GM10248 (cell line): ENCODE measurements around the gene TBC1D24.

Source experiments
- CTCF ChIA-PET: fragments of 300-600 bp; sonication (Branson Sonifier 250); formaldehyde crosslinking; extraction: SDS; loops from one replicate; lab custom pipeline; 2021; ENCODE audit warnings: antibody characterized with exemption; lab: Yijun Ruan, JAX
- POLR2A ChIA-PET: fragments of 350-650 bp; sonication (Branson Sonifier 250); formaldehyde crosslinking; extraction: SDS; loops from one replicate; lab custom pipeline; 2020; ENCODE audit warnings: antibody characterized with exemption; lab: Yijun Ruan, JAX
- DNase-seq: peaks from one replicate; pipeline ENCODE4 v3.0.0; 2012; ENCODE audit errors: extremely low spot score
- TF ChIP-seq, protein P1 (sequence below): IDR thresholded peaks from 2 replicates; pipeline ENCODE4 v1.5.1; 2012; ENCODE audit warnings: mild to moderate bottlenecking, low read depth; ENCODE audit errors: extremely low read depth, missing control alignments, control extremely low read depth

TBC1D24 gene

DNA sequence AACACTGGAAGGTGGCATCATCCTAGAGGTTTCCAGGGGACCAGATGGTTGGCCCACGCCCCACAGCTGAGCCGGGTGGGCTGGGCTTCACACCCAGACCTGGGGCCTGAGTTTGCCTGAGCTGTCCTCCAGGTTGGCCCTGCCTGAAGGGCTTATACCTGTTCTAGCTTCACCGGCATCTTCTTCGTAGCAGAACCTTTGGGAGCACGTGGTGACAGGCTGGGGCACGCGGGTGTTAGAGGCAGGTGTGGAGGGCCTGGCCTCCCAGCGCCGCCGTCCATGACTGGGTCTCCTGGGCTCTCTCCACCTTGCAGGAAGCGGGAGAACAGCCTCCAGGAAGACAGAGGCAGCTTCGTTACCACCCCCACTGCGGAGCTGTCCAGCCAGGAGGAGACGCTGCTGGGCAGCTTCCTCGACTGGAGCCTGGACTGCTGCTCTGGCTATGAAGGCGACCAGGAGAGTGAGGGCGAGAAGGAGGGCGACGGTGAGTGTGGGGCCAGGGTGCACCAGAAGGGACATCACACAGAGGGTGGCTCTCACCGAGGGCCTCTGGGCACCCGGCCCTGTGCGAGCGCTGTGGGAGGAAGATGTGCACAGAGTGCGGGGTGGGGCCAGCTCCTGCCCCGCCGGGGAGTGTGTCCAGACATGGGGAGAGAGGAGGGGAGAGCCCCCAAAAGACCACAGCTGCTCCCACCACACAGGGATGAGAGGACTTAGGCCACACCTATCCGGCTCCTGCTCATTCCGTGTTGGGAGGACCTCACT lies 19.7 kb upstream of the TBC1D24 start:
- no peak for DNase-seq
- ChIA-PET CTCF (interaction anchor here (1.2 to 3.1 kb wide), 3 partner anchors 9 to 26 kb away, joined by 3 to 11 read pairs (median 4); partner anchors contain the start of gene CCNF), POLR2A (no interaction called here)
- TF ChIP-seq, protein P1, sequence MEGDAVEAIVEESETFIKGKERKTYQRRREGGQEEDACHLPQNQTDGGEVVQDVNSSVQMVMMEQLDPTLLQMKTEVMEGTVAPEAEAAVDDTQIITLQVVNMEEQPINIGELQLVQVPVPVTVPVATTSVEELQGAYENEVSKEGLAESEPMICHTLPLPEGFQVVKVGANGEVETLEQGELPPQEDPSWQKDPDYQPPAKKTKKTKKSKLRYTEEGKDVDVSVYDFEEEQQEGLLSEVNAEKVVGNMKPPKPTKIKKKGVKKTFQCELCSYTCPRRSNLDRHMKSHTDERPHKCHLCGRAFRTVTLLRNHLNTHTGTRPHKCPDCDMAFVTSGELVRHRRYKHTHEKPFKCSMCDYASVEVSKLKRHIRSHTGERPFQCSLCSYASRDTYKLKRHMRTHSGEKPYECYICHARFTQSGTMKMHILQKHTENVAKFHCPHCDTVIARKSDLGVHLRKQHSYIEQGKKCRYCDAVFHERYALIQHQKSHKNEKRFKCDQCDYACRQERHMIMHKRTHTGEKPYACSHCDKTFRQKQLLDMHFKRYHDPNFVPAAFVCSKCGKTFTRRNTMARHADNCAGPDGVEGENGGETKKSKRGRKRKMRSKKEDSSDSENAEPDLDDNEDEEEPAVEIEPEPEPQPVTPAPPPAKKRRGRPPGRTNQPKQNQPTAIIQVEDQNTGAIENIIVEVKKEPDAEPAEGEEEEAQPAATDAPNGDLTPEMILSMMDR: no peak

- ChIA-PET POLR2A (no interaction called here), CTCF (interaction anchor here (1.3 to 3.1 kb wide), 2 partner anchors 12 to 27 kb away, joined by 3 to 11 read pairs; partner anchors contain the start of gene CCNF)
- TF ChIP-seq, protein P1: no peak
- DNase-seq: no peak
Observed at GRCh38 chr16:2456551-2457153, 18.3 kb upstream of the TBC1D24 start.

DNA sequence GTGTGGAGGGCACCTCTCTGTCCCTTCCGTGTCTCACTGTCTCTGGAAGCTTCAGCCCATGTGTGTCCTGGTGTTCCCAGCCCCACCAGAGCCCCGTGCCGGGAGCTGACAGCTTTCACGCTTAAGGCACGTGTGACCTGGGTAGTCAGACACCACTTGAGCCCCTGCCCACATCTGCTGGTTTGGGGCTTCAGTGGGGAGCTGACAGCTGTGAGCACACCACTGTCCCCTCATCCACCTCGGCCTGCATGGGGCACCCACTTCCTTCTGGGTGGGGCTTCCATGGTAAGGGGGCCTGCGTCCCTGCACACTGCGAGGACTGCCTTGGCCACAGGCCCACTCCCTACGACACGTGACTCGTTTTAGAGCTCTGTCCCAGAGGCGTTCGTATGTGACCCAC lies 17.7 kb upstream of the TBC1D24 start:
- CTCF ChIA-PET: interaction anchor here (1.3 to 3.2 kb wide), 3 partner anchors 11 to 28 kb away, joined by 3 to 11 read pairs (median 11); partner anchors contain the start of genes CCNF and NTN3
- no peak for DNase-seq
- POLR2A ChIA-PET: no interaction called here
- TF ChIP-seq, protein P1: no peak

DNA sequence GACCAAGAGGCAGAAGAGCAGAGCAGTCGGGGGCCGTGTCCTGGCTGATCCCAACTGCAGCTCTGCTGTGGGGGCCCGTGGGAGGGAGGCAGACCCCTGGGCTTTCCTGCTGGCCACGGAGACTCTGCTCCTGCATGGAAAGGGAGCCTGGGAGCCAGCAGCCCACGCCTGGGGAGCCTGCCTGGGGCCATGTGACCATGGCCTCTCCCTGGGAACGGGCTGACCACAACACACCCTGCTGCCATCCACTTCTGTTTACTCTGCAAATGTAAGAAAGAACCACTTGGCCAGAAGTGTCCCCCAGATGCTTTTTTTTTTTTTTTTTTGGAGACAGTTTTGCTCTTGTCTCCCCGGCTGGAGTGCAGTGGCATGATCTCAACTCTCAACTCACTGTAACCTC lies 17.0 kb upstream of the TBC1D24 start:
- POLR2A ChIA-PET: no interaction called here
- TF ChIP-seq, protein P1: no peak
- CTCF ChIA-PET: interaction anchor here (1.3 to 3.2 kb wide), 2 partner anchors 11 to 12 kb away, joined by 3 to 11 read pairs; partner anchors contain the start of gene NTN3
- no peak for DNase-seq

- CTCF ChIA-PET: interaction anchor here (0.9 to 3.2 kb wide), 10 partner anchors 8 to 119 kb away, joined by 3 to 11 read pairs (median 3); partner anchors contain the start of genes ABCA3 and NTN3
- POLR2A ChIA-PET: interaction anchor here (1.1 kb wide), 1 partner anchor 16 kb away, joined by 3 read pairs; the partner anchor contains the start of gene TBC1D24
- TF ChIP-seq, protein P1: no peak
- no peak for DNase-seq
Observed at GRCh38 chr16:2458887-2459646, 15.9 kb upstream of the TBC1D24 start.
